A549 (cell line): ENCODE data around the gene NXPH4. TPM values are rescaled to one million over a fixed set of nuclear protein-coding genes. Genes with fewer than 3 reads are reported as not detected.

Source experiments
- ATAC-seq, 2 experiments: fragments of 200-7000 bp in 1 of 2; fragments of >200 bp in 1 of 2; cut with Nextera tagmentation in 1 of 2; cut with Tn5 transposase in 1 of 2; 3 replicates each; pipeline versions ENCODE4 v1.8.0 to v1.9.1; 2018 to 2020; ENCODE audit warnings: mild to moderate bottlenecking in 1 of 2, moderate library complexity in 1 of 2
- CTCF ChIA-PET: fragments of 300-600 bp; sonication (Branson Sonifier 250); formaldehyde crosslinking; extraction: SDS; loops from one replicate; lab custom pipeline; 2021; ENCODE audit warnings: antibody characterized with exemption, inconsistent platforms; lab: Yijun Ruan, JAX
- POLR2A ChIA-PET: fragments of 350-600 bp; formaldehyde crosslinking; extraction: SDS; loops from one replicate; lab custom pipeline; 2021; ENCODE audit warnings: antibody characterized with exemption, inconsistent platforms; lab: Yijun Ruan, JAX
- DNase-seq, 2 experiments: peaks; one replicate each; pipeline versions ENCODE4 v3.0.0 to v3.0.0-alpha.2; 2011 to 2016; ENCODE audit warnings: low read depth in 1 of 2, low spot score in 1 of 2
- FAIRE-seq: peaks from 2 replicates; lab custom pipeline; 2011; peaks lifted over from hg19 to GRCh38; lab: Jason Lieb, UNC
- H3K27ac ChIP-seq, 2 experiments: fragments of >200 bp; sonication (Bioruptor Twin); formaldehyde crosslinking; 3 replicates each; pipeline ENCODE4 v1.5.1; 2016 to 2017
- H3K4me1 ChIP-seq: fragments of >200 bp; sonication (Bioruptor Twin); formaldehyde crosslinking; 3 replicates; pipeline ENCODE4 v1.6.1; 2016
- H3K4me2 ChIP-seq: fragments of >200 bp; sonication (Bioruptor Twin); formaldehyde crosslinking; 3 replicates; pipeline ENCODE4 v1.6.1; 2016
- H3K4me3 ChIP-seq: fragments of >200 bp; sonication (Bioruptor Twin); formaldehyde crosslinking; 3 replicates; pipeline ENCODE4 v1.5.1; 2016
- H3K9me3 ChIP-seq: fragments of >200 bp; sonication (Bioruptor Twin); formaldehyde crosslinking; 3 replicates; pipeline ENCODE4 v1.6.1; 2016
- BHLHE40 ChIP-seq: IDR thresholded peaks from 2 replicates; pipeline ENCODE4 v1.6.1; 2012; ENCODE audit warnings: low read depth, low read length, inconsistent platforms
- CBX2 ChIP-seq: fragments of 200-600 bp; sonication (generic); IDR thresholded peaks from 2 replicates; pipeline ENCODE4 v1.6.1; 2016; ENCODE audit warnings: low read depth, mild to moderate bottlenecking, borderline replicate concordance
- EHF ChIP-seq: fragments of 250-450 bp; sonication (Bioruptor Pico); IDR thresholded peaks from 2 replicates; pipeline ENCODE4 v1.5.0; 2020; ENCODE audit warnings: mild to moderate bottlenecking
- EHMT2 ChIP-seq: fragments of 200-600 bp; sonication (generic); IDR thresholded peaks from 2 replicates; pipeline ENCODE4 v1.6.1; 2016; ENCODE audit warnings: antibody characterized with exemption, low read depth, mild to moderate bottlenecking, moderate library complexity
- EP300 ChIP-seq, 2 experiments: fragments of >200 bp; sonication (Bioruptor Twin); formaldehyde crosslinking; IDR thresholded peaks; 2 replicates in 1 of 2; 3 replicates in 1 of 2; pipeline ENCODE4 v1.6.1; 2016 to 2017
- FOXS1 ChIP-seq: fragments of 250-450 bp; sonication (Bioruptor Pico); IDR thresholded peaks from 2 replicates; pipeline ENCODE4 v1.5.0; 2020; ENCODE audit warnings: mild to moderate bottlenecking, moderate library complexity
- GATA3 ChIP-seq: IDR thresholded peaks from 2 replicates; pipeline ENCODE4 v1.6.1; 2012; ENCODE audit warnings: borderline replicate concordance
- HOXA7 ChIP-seq: fragments of 250-450 bp; sonication (Bioruptor Pico); IDR thresholded peaks from 2 replicates; pipeline ENCODE4 v1.5.0; 2020; ENCODE audit warnings: mild to moderate bottlenecking, moderate library complexity
- HOXB13 ChIP-seq: fragments of 250-450 bp; sonication (Bioruptor Pico); IDR thresholded peaks from 2 replicates; pipeline ENCODE4 v1.5.0; 2020; ENCODE audit warnings: low read depth, mild to moderate bottlenecking, moderate library complexity
- JUN ChIP-seq, 2 experiments: fragments of >200 bp; sonication (Bioruptor Twin); formaldehyde crosslinking; IDR thresholded peaks; 2 replicates in 1 of 2; 3 replicates in 1 of 2; pipeline ENCODE4 v1.6.1; 2016 to 2017
- JUNB ChIP-seq: fragments of >200 bp; sonication (Bioruptor Twin); formaldehyde crosslinking; IDR thresholded peaks from 2 replicates; pipeline ENCODE4 v1.6.1; 2016
- KDM1A ChIP-seq: fragments of 200-600 bp; sonication (generic); IDR thresholded peaks from 2 replicates; pipeline ENCODE4 v1.6.1; 2016; ENCODE audit warnings: low read depth, mild to moderate bottlenecking
- MAFK ChIP-seq: fragments of 450-650 bp; IDR thresholded peaks from 2 replicates; pipeline ENCODE4 v1.6.1; 2014; ENCODE audit not compliant: partially characterized antibody
- MYC ChIP-seq: IDR thresholded peaks from 2 replicates; pipeline ENCODE4 v1.6.1; 2012; ENCODE audit warnings: mild to moderate bottlenecking, inconsistent platforms, low read length, improper control_type of control experiment, borderline replicate concordance
- POLR2AphosphoS2 ChIP-seq: conservative IDR thresholded peaks from 2 replicates; pipeline ENCODE4 v1.6.1; 2012; ENCODE audit warnings: low read length, improper control_type of control experiment, inconsistent platforms
- REST ChIP-seq: fragments of 200-600 bp; sonication (generic); IDR thresholded peaks from 2 replicates; pipeline ENCODE4 v1.6.1; 2016; ENCODE audit warnings: antibody characterized with exemption, mild to moderate bottlenecking, moderate library complexity
- TFCP2L1 ChIP-seq: fragments of 250-450 bp; sonication (Bioruptor Pico); IDR thresholded peaks from 2 replicates; pipeline ENCODE4 v1.5.0; 2021; ENCODE audit warnings: mild to moderate bottlenecking
- ZC3H11A ChIP-seq: fragments of 450-650 bp; IDR thresholded peaks from 2 replicates; pipeline ENCODE4 v1.6.1; 2014; ENCODE audit warnings: antibody characterized with exemption, mild to moderate bottlenecking
- WGBS: methylation state at CpG from one replicate; pipeline ENCODE4 v1.1.6; 2017; ENCODE audit errors: missing lambda C conversion rate; 5-methylcytosine and 5-hydroxymethylcytosine counted together
- polyA plus RNA-seq, 4 experiments: library from polyadenylated mRNA; depleted of rRNA in 3 of 4; stranded (reverse); fragments of >200 nt; fragmentation: RNase III in 1 of 4; extraction: RNeasy Plus Mini Kit Qiagen cat#74134 plus additional on column Dnase treatment in 1 of 4; gene quantifications; 2 replicates in 3 of 4; 3 replicates in 1 of 4; pipeline ENCODE4 v1.2.3, GENCODE V29; 2011 to 2017
- TF ChIP-seq, protein P1 (sequence below): IDR thresholded peaks from 2 replicates; pipeline ENCODE4 v1.6.1; 2012
- TF ChIP-seq, protein P2 (sequence below): fragments of 250-450 bp; sonication (Bioruptor Pico); IDR thresholded peaks from 2 replicates; pipeline ENCODE4 v1.5.0; 2020; ENCODE audit warnings: low read depth, mild to moderate bottlenecking, moderate library complexity

NXPH4 gene
- polyA plus RNA-seq, 2 of the 4 experiments (the other 2 are of a cell fraction), result 0.52 to 3.5 TPM

DNA sequence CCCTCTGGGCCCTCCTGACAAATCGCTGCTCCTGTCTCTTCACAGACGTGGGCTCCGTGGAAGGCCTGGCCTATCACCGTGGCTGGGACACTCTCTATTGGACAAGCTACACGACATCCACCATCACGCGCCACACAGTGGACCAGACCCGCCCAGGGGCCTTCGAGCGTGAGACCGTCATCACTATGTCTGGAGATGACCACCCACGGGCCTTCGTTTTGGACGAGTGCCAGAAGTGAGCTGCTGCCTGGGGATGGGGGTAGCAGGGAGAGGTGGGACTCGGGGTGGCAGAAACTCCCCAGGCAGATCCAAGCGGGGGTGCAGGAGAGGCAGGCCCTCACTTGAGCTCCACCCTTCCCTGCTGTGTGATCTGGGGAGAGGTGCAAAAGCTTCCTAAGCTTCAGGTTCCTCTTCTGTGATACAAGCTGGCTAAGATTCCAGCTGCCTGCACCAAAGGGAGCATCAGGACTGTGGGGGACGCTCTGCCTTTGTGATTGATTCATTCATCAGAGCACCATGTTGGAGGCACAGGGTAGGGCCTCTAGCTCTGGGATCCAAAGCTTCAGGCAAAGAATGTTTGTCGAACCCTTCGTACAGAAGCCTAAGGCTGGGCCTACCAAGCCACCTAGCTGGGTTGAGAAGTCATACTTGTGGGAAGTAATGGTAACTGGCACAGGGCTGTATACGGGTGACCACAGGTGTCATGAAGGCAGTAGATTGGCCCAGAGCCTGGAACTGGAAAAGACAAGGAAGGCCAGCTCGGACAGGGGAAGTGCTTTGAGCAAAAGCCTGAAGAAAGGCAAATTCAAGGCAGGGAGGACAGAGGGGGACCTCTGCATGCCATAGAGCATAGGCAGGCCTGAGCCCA is 29.1 kb upstream of the NXPH4 start:
- Histone ChIP-seq H3K4me1 (no peaks in the 10 kb centered on the region), H3K4me2 (no peak overlapping the region), H3K9me3 (no peaks in the 10 kb centered on the region), H3K4me3 (no peak overlapping the region), H3K27ac (no peak overlapping the region)
- ChIA-PET POLR2A (no interaction called here), CTCF (interaction anchor here (0.7 to 27.5 kb wide), 15 partner anchors 2 to 121 kb away, joined by 3 to 1152 read pairs (median 4); partner anchors contain the start of genes LRP1, SHMT2 and STAT6)
- FAIRE-seq (no peak), ATAC-seq (no peak), DNase-seq (no peak)
- WGBS, result 66% methylated on average over 18 of the region's 21 CpGs
- TF ChIP-seq HOXB13 (CRISPR knock-in tag), result no peak
- no peak for TF ChIP-seq JUN (IDR thresholded peaks at IDR 0.05)
- TF ChIP-seq JUNB, result no peak
- no peak for TF ChIP-seq MYC
- TF ChIP-seq BHLHE40, result no peak

- no peak overlapping the region for H3K4me2 ChIP-seq
- H3K27ac ChIP-seq, result no peak overlapping the region
- ATAC-seq (no peak), DNase-seq (no peak), FAIRE-seq (no peak)
- WGBS, result 75% methylated on average over 8 of the region's 8 CpGs
- no peak overlapping the region for H3K4me3 ChIP-seq
- no peaks in the 10 kb centered on the region for H3K9me3 ChIP-seq
- CTCF ChIA-PET, result interaction anchor here (0.7 to 27.5 kb wide), 13 partner anchors 9 to 127 kb away, joined by 3 to 1152 read pairs (median 4); partner anchors contain the start of genes LRP1, SHMT2 and STAT6
- H3K4me1 ChIP-seq, result no peaks in the 10 kb centered on the region
- no peak for TF ChIP-seq MYC
- TF ChIP-seq ZC3H11A, result no peak
- no peak for TF ChIP-seq POLR2AphosphoS2
- TF ChIP-seq KDM1A, result no peak
- no peak for TF ChIP-seq TFCP2L1 (CRISPR knock-in tag)
- no peak for TF ChIP-seq EHF (CRISPR knock-in tag)
- no peak for TF ChIP-seq GATA3
- no peak for TF ChIP-seq EP300 (IDR thresholded peaks at IDR 0.05)
- no peak for TF ChIP-seq REST
- TF ChIP-seq MAFK, result no peak
- TF ChIP-seq, protein P1, sequence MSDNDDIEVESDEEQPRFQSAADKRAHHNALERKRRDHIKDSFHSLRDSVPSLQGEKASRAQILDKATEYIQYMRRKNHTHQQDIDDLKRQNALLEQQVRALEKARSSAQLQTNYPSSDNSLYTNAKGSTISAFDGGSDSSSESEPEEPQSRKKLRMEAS, result no peak
- TF ChIP-seq FOXS1 (CRISPR knock-in tag), result no peak
- TF ChIP-seq CBX2, result no peak
- TF ChIP-seq, protein P2, sequence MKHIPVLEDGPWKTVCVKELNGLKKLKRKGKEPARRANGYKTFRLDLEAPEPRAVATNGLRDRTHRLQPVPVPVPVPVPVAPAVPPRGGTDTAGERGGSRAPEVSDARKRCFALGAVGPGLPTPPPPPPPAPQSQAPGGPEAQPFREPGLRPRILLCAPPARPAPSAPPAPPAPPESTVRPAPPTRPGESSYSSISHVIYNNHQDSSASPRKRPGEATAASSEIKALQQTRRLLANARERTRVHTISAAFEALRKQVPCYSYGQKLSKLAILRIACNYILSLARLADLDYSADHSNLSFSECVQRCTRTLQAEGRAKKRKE (CRISPR knock-in tag), result no peak
- TF ChIP-seq HOXA7 (CRISPR knock-in tag), result no peak
- TF ChIP-seq EHMT2, result no peak
- POLR2A ChIA-PET, result no interaction called here
Observed at GRCh38 chr12:57188090-57188425, 28.5 kb upstream of the NXPH4 start.
